GM21786 (cell line): ENCODE results near the gene TRPC4AP.

Experiments
- ATAC-seq: cut with Tn5 transposase; IDR thresholded peaks from one replicate; pipeline ENCODE4 v1.9.1; 2021; ENCODE audit not compliant: unreplicated experiment

Gene TRPC4AP

GRCh38 chr20:34989670-34990069 lies 102.9 kb downstream of the TRPC4AP start:
- ATAC-seq = no peak

GRCh38 chr20:34989118-34989517 lies 103.5 kb downstream of the TRPC4AP start:
- no peak for ATAC-seq

- no peak for ATAC-seq
These were observed 104.4 kb downstream of the TRPC4AP start for GRCh38 chr20:34988191-34988540.

GRCh38 chr20:34987288-34988190 lies 105.1 kb downstream of the TRPC4AP start:
- ATAC-seq = no peak

GRCh38 chr20:34986311-34987287 lies 106.0 kb downstream of the TRPC4AP start:
- no peak for ATAC-seq

GRCh38 chr20:34985461-34986310 lies 106.9 kb downstream of the TRPC4AP start:
- no peak for ATAC-seq

GRCh38 chr20:34984756-34985261 lies 107.8 kb downstream of the TRPC4AP start:
- no peak for ATAC-seq

- ATAC-seq = no peak
These were observed 108.4 kb downstream of the TRPC4AP start for GRCh38 chr20:34983995-34984735.

- no peak for ATAC-seq
These were observed 109.4 kb downstream of the TRPC4AP start for GRCh38 chr20:34983089-34983820.

- ATAC-seq = no peak
These were observed 110.1 kb downstream of the TRPC4AP start for GRCh38 chr20:34982270-34983088.

- ATAC-seq = no peak
These were observed 111.9 kb downstream of the TRPC4AP start for GRCh38 chr20:34980543-34981233.

- ATAC-seq = no peak
These were observed 113.0 kb downstream of the TRPC4AP start for GRCh38 chr20:34979366-34980153.

- no peak for ATAC-seq
These were observed 114.4 kb downstream of the TRPC4AP start for GRCh38 chr20:34978092-34978744.

- no peak for ATAC-seq
These were observed 115.1 kb downstream of the TRPC4AP start for GRCh38 chr20:34977365-34978091.

- ATAC-seq = no peak
These were observed 116.3 kb downstream of the TRPC4AP start for GRCh38 chr20:34976286-34976685.

GRCh38 chr20:34974246-34974645 lies 118.4 kb downstream of the TRPC4AP start:
- no peak for ATAC-seq
